ENCODE measurements around the gene TRIM40. TPM values are rescaled to one million over a fixed set of nuclear protein-coding genes. Genes with fewer than 3 reads are reported as not detected.

Gene TRIM40
- total and polyA plus RNA-seq, 2 of the 13 experiments (the other 11 are each of a cell fraction or from before 2014, with no cell fraction given) = 0.58 TPM; not detected in 1

- TF ChIP-seq, protein P1, sequence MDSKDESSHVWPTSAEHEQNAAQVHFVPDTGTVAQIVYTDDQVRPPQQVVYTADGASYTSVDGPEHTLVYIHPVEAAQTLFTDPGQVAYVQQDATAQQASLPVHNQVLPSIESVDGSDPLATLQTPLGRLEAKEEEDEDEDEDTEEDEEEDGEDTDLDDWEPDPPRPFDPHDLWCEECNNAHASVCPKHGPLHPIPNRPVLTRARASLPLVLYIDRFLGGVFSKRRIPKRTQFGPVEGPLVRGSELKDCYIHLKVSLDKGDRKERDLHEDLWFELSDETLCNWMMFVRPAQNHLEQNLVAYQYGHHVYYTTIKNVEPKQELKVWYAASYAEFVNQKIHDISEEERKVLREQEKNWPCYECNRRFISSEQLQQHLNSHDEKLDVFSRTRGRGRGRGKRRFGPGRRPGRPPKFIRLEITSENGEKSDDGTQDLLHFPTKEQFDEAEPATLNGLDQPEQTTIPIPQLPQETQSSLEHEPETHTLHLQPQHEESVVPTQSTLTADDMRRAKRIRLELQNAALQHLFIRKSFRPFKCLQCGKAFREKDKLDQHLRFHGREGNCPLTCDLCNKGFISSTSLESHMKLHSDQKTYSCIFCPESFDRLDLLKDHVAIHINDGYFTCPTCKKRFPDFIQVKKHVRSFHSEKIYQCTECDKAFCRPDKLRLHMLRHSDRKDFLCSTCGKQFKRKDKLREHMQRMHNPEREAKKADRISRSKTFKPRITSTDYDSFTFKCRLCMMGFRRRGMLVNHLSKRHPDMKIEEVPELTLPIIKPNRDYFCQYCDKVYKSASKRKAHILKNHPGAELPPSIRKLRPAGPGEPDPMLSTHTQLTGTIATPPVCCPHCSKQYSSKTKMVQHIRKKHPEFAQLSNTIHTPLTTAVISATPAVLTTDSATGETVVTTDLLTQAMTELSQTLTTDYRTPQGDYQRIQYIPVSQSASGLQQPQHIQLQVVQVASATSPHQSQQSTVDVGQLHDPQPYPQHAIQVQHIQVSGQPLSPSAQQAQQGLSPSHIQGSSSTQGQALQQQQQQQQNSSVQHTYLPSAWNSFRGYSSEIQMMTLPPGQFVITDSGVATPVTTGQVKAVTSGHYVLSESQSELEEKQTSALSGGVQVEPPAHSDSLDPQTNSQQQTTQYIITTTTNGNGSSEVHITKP (CRISPR knock-in tag; IDR thresholded peaks at IDR 0.05; ENCODE audit: low read depth) = peak; percentile 73
- TF ChIP-seq ZFP41 (CRISPR knock-in tag; IDR thresholded peaks at IDR 0.05; ENCODE audit: borderline replicate concordance) = no peak
- TF ChIP-seq, protein P2, sequence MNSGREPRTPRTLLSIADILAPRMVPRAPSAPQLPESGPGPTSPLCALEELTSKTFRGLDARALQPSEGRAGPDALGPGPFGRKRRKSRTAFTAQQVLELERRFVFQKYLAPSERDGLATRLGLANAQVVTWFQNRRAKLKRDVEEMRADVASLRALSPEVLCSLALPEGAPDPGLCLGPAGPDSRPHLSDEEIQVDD (CRISPR knock-in tag; IDR thresholded peaks at IDR 0.05; ENCODE audit: borderline replicate concordance) = no peak
- TF ChIP-seq, protein P3, sequence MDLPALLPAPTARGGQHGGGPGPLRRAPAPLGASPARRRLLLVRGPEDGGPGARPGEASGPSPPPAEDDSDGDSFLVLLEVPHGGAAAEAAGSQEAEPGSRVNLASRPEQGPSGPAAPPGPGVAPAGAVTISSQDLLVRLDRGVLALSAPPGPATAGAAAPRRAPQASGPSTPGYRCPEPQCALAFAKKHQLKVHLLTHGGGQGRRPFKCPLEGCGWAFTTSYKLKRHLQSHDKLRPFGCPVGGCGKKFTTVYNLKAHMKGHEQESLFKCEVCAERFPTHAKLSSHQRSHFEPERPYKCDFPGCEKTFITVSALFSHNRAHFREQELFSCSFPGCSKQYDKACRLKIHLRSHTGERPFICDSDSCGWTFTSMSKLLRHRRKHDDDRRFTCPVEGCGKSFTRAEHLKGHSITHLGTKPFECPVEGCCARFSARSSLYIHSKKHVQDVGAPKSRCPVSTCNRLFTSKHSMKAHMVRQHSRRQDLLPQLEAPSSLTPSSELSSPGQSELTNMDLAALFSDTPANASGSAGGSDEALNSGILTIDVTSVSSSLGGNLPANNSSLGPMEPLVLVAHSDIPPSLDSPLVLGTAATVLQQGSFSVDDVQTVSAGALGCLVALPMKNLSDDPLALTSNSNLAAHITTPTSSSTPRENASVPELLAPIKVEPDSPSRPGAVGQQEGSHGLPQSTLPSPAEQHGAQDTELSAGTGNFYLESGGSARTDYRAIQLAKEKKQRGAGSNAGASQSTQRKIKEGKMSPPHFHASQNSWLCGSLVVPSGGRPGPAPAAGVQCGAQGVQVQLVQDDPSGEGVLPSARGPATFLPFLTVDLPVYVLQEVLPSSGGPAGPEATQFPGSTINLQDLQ (CRISPR knock-in tag; IDR thresholded peaks at IDR 0.05) = no peak; the same call in 1 of the 2 replicates
- TF ChIP-seq ZNF335 (CRISPR knock-in tag; IDR thresholded peaks at IDR 0.05) = peak; percentile 62; the same call in 1 of the 2 replicates
- peak; percentile 80 for TF ChIP-seq ZNF564 (CRISPR knock-in tag; IDR thresholded peaks at IDR 0.05)
- peak; percentile 67; the same call in 1 of the 2 replicates for TF ChIP-seq JUN (CRISPR knock-in tag; IDR thresholded peaks at IDR 0.05)
- TF ChIP-seq EP300 (IDR thresholded peaks at IDR 0.05; ENCODE audit: low read depth in 2 of 2, low read length in 2 of 2) = peak in 1 of 2 experiments; percentile 72; a peak in 2 of 4 replicates
- peak; percentile 45; the same call in 1 of the 2 replicates for TF ChIP-seq EP300 (CRISPR knock-in tag; IDR thresholded peaks at IDR 0.05; ENCODE audit: borderline replicate concordance)
- TF ChIP-seq NFAT5 (CRISPR knock-in tag; IDR thresholded peaks at IDR 0.05) = 0 out of 2 replicates have a peak, but pooled peaks have one; percentile 42
- no peak for TF ChIP-seq RORA (CRISPR knock-in tag; IDR thresholded peaks at IDR 0.05)
- peak; percentile 83; the same call in 1 of the 3 replicates for TF ChIP-seq MXI1 (IDR thresholded peaks at IDR 0.05; ENCODE audit: borderline replicate concordance, low read depth, low read length)
- TF ChIP-seq IRF2 (CRISPR knock-in tag; IDR thresholded peaks at IDR 0.05) = peak; percentile 69; the same call in 1 of the 2 replicates
- TF ChIP-seq NFE2L1 (CRISPR knock-in tag; IDR thresholded peaks at IDR 0.05; ENCODE audit: borderline replicate concordance) = no peak
- peak; percentile 76; the same call in 1 of the 2 replicates for TF ChIP-seq ZNF33A (CRISPR knock-in tag; IDR thresholded peaks at IDR 0.05; ENCODE audit: borderline replicate concordance)
Observed at GRCh38 chr6:30100585-30101443, 35.1 kb upstream of the TRIM40 start (continued).

Data from HepG2 (cell line).